GM12875 (cell line): ENCODE measurements around the gene DYRK1A.

ENCODE experiments used
- H3K4me3 ChIP-seq: one replicate; pipeline ENCODE4 v1.5.1; 2011; ENCODE audit warnings: low read depth, low read length, control low read depth
- TF ChIP-seq, protein P1 (sequence below): IDR thresholded peaks from 2 replicates; pipeline ENCODE4 v1.5.1; 2011; ENCODE audit warnings: low read depth, mild to moderate bottlenecking, control low read depth, inconsistent platforms, low read length, moderate library complexity, borderline replicate concordance; ENCODE audit not compliant: insufficient read depth

The DYRK1A gene

DNA sequence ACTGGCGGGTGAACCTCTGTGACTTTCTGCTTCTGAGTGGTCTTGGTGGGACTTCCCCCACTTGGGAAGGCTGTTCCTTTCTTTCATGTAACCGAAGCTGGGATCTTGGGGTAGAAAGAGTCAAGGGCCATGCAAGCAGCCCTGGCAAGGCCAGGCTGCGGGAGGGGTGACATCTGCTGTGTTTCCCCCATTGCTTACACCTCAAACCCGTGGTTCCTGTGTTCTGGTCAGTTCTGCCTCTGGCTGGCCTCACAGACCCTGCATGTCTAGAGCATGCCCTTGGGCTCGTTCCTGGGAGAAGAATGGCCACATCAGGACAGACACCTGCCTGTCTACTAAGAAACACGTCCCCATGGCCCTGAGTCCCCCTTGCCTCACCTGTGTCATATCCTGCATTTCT lies 207.7 kb downstream of the DYRK1A start:
- TF ChIP-seq, protein P1, sequence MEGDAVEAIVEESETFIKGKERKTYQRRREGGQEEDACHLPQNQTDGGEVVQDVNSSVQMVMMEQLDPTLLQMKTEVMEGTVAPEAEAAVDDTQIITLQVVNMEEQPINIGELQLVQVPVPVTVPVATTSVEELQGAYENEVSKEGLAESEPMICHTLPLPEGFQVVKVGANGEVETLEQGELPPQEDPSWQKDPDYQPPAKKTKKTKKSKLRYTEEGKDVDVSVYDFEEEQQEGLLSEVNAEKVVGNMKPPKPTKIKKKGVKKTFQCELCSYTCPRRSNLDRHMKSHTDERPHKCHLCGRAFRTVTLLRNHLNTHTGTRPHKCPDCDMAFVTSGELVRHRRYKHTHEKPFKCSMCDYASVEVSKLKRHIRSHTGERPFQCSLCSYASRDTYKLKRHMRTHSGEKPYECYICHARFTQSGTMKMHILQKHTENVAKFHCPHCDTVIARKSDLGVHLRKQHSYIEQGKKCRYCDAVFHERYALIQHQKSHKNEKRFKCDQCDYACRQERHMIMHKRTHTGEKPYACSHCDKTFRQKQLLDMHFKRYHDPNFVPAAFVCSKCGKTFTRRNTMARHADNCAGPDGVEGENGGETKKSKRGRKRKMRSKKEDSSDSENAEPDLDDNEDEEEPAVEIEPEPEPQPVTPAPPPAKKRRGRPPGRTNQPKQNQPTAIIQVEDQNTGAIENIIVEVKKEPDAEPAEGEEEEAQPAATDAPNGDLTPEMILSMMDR = no peak
- H3K4me3 ChIP-seq = no peak overlapping the region

DNA sequence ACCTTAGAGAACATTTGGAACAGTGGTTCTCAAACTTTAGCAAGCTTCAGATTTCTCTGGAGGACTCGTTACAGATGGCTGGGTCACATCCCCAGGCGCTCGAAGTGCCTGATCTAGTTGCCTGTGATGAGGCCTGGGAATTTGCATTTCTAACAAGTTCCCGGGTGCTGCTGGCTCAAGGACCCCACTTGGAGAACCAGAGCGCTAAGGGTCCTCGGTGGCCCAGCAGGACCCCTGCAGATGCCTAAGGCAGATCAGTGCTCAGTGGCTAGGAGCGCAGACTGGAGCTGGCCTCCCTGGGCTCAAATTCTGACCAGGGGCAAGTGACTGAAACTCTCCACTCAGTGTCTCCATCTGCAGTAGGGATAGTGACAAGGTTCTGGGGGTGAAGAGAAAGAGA lies 208.2 kb downstream of the DYRK1A start:
- TF ChIP-seq, protein P1 = no peak
- H3K4me3 ChIP-seq = no peak overlapping the region

DNA sequence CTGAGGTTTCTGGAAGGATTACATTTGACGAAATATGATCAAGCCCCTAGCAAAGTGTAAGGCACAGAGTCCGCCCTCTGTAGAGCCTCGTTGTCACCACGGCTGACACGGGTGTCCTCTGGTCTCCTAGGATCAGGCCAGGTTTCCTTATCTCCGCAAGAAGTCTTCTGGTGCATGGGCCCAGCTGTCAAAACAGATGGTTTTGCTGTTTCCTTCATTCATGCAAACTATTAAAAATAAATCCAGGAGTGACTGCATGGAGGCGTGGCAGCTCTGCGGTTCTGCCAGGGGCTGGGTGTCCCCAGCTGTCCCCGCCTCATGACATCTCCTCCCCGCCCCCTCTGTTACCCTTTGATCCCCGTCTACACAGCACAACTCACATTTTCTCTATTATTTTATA lies 209.0 kb downstream of the DYRK1A start:
- TF ChIP-seq, protein P1 = no peak
- H3K4me3 ChIP-seq = no peak overlapping the region
